RKO (cell line): ENCODE results near the gene CRMP1.
A peak's percentile ranks its signal among the peaks of the same experiment; 100 is the strongest.

Source experiments
- DNase-seq: peaks from one replicate; pipeline ENCODE4 v3.0.0-alpha.2; 2016; ENCODE audit warnings: low spot score

Gene CRMP1

GRCh38 chr4:5893004-5893580 lies at the start of gene CRMP1:
Gene CRMP1, minus strand, starts transcription at chr4:5893086. Its CDS starts 117 bp downstream, at chr4:5892969.
- DNase-seq = no peak

GRCh38 chr4:5941601-5942000 lies 48.7 kb upstream of the CRMP1 start:
- DNase-seq = no peak

- peak; percentile 50 for DNase-seq
Observed at GRCh38 chr4:5940470-5941203, 47.8 kb upstream of the CRMP1 start.

DNA sequence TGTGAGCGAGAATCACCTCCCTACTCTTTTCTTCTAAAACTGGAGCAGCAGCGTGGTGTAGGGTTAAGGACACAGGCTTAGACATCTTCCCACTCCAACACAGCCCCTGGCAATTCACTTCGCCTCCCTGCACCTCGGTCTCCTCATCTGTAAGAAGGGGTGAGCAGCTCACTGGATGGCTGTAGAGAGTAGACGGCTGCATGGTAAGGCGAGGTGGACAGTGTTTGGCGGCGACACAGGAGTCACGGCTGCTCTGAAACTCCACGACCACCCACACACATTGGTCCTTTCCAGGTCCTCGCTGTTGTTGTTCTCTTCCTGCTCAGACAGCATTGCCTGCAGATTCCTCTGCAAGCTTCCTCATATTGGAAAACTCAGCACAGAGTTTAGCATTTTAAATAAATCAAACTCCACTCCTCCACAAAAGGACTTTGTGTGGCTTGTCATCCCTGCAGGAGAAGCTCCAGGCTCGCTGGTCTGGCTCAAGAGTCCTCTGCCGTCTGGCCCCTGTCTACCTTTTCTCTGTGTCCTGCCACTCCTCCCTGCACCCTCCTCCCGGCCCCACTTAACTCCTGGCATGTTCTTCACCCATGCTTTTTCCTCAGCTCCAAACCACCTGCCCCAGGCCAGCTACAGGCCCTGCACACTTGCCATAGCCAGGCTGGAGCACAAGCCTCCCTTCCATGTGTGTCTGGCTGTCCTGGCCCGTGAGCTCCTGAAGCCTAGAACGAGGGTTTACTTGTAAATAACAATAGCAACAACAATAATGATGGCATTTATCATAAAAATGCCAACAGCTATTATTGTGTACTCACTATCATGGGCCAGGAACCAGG lies 41.3 kb upstream of the CRMP1 start:
- no peak for DNase-seq

- no peak for DNase-seq
Observed at GRCh38 chr4:5933116-5933515, 40.2 kb upstream of the CRMP1 start.

GRCh38 chr4:5932035-5932568 lies 39.2 kb upstream of the CRMP1 start:
- DNase-seq = no peak

- DNase-seq = no peak
Observed at GRCh38 chr4:5931526-5931925, 38.6 kb upstream of the CRMP1 start.

- DNase-seq = no peak
Observed at GRCh38 chr4:5930876-5931275, 38.0 kb upstream of the CRMP1 start.

- DNase-seq = no peak
Observed at GRCh38 chr4:5930456-5930855, 37.6 kb upstream of the CRMP1 start.

GRCh38 chr4:5928844-5929420 lies 36.0 kb upstream of the CRMP1 start:
- DNase-seq = no peak

DNA sequence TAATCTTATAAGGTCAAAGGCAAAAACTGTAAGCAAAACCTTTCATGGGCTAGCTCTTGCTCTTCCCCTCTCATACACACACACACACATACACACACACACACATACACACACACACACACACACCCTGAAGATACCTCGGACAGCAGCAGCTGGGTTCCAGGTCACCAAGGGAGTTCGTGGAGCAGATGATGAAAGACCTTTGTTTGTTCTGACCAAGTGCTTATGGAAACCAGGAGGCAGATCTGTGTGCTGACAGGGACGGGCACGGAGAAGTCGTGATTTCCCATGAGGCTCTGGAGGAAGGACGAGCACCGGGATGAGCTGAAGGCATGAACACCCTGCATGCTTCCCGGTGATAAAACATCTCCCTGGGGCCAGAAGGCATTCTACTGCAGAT lies 35.4 kb upstream of the CRMP1 start:
- no peak for DNase-seq

DNA sequence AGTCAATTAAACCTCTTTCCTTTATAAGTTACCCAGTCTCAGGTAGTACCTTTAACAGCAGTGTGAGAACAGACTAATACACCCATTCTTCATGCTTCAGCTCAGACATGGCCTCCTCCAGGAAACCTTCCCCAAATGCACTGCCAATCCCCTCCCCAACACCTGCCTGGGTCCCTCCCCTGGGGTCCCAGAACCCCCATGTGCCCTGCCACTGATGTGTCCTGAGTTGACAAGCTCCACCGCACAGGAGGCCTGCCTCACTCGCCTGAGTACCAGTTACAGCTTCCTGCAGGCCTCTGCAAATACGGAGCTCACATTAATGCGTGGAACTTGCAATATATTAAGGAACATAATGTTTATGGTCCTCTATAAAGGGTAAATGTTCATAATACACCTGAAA lies 34.9 kb upstream of the CRMP1 start:
- no peak for DNase-seq

DNA sequence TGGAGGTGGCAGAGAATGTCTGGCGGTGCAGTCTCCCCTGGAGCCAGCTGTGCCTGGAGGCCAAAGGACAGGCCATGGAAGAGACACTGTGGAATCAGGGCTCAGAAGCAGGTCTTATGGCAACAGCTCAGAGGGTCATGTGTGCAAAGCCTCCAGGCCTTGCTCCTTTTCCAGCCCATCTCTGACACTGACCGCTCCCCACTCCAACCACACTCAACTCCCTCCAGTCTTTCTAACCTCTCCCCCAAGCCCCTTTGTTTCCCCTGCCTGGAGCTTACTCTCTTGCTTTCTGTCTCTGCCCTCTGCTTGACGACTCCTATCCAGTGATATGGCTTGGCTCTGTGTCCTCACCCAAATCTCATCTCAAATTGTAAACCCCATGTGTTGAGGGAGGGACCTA lies 34.2 kb upstream of the CRMP1 start:
- DNase-seq = no peak

DNA sequence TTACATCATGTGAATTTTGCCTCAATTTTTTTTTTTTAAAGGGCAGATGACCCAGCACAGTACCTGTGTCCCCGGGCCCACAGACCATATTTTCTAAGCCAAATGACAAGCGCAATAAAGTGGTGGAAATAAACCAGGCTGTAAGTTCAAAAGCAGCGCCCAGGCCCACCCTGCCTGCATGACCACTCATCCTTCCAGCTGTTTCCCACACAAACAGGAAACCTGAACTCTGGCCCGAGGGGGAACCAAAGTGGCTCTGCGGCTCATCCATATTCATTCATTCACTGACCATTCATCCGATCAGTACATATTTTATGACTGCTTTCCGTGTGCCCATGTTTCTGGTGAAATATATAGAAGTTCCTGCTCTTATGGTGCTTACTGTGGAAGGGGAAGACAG lies 33.7 kb upstream of the CRMP1 start:
- no peak for DNase-seq

DNA sequence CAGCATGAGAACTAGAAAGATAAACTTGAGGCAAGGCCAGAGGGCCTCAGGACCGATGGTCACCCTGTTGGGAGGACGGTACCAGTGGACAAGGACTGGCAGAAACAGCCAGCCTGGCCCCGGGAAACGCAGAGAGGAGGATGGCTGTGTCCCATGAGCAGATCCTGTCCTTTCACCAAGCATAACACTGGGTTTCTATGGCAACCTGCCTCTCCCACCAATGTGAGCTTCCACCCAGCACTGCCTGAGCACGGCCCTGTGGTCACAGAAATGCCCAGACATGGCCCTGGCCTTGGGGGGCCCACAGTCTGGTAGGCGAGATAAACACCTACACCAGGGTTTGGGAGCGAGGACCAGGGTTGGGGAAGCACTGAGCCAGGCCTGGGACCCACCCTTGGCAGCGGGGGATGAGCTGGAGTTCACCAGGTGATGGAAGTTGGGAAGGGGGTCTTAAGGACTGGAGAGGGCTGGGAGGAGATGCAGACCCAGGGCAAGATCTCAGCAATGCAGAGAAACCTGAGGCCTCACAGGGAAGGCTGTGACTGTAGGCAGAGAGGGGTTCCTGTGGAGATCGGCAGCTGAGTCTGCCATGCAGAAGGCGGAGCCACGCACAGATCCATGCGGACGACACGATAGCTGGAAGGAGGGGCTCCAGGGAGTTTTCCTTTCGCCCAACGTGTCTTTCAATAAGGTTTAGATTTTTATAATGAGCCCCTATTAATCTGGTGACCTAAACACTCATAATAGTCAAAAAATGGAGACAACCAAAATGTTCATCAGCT lies 32.7 kb upstream of the CRMP1 start:
- DNase-seq = no peak

DNA sequence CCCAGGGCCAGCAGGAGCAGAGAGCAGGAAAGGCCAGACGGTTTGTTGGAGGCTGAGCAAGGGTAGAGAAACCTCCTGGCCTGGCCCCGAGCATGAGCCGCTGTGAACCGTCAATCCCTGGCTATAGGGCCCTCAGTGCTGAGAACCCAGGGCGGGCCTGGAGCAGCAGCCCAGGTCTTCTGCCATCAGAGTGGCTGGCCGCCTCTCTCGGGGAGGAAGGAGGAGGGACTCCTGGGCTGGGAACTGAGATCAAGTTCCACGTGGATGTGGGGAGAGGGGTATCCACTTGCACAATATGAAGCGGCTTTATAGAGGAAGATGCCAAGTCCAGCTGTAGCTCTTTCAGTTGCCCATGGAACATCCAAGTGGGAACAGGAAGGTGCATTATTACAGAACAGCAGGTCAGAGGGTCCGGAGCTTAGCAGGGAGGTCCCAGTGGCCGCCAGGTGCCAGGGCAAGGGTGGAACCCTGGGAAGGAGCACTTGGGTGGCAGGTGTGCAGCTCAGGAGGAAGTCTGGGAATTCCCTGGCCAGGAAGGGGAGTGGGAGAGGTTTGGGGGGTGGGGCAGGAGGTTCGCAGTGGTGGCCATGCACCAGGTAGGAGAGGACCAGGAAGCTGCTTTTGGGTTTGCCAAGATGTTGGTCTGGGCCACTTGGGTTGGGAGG lies 31.7 kb upstream of the CRMP1 start:
- no peak for DNase-seq

GRCh38 chr4:5923376-5923775 lies 30.5 kb upstream of the CRMP1 start:
- no peak for DNase-seq

GRCh38 chr4:5922556-5922955 lies 29.7 kb upstream of the CRMP1 start:
- no peak for DNase-seq

- DNase-seq = no peak
Observed at GRCh38 chr4:5921981-5922380, 29.1 kb upstream of the CRMP1 start.

- no peak for DNase-seq
Observed at GRCh38 chr4:5921101-5921980, 28.5 kb upstream of the CRMP1 start.
